ENCODE measurements around the gene CACNA1F. TPM values are rescaled to one million over a fixed set of nuclear protein-coding genes. Genes with fewer than 3 reads are reported as not detected.
A peak's percentile ranks its signal among the peaks of the same experiment; 100 is the strongest.

CACNA1F gene
- total and polyA plus RNA-seq, 4 donors = 0.10 to 0.55 (median 0.42) TPM

DNA sequence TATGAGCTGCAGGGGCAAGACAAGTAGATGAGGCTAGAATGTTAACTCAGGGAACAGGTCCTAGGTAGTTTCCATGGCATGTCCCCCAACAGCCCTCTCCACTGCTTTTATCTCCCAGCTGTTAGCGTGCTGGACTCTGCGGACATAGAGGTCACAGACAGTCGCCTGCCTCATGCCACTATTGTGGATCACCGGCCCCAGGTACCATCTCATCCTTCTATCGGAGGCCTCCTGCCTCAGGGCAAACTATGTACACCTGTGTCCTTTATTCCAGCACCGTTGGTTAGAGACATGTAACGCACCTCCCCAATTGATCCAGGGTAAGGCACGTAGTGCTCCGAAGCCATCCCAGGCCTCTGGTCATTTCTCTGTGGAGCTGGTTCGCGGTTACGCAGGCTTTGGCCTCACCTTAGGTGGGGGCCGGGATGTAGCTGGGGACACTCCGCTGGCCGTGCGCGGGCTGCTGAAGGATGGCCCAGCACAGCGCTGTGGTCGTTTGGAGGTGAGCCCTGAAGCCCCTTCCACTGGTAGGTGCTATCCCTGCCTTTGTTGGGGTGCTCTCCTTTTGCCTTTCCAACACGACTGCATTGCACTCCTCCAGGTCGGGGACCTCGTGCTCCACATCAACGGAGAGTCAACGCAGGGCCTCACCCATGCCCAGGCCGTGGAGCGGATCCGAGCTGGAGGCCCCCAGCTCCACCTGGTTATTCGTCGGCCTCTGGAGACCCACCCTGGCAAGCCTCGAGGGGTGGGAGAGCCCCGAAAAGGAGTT, 68.4 kb downstream of the CACNA1F start:
- H3K9ac ChIP-seq (ENCODE audit: insufficient read depth in 1 of 2, low read length in 2 of 2) = no peak overlapping the region
- H3K27me3 ChIP-seq (ENCODE audit: control insufficient read depth in 3 of 3, insufficient read depth in 3 of 3, low read length in 2 of 3) = no peaks in the 10 kb centered on the region
- H3K9me3 ChIP-seq (ENCODE audit: control insufficient read depth in 4 of 4, insufficient read depth in 3 of 4, low read length in 3 of 4) = peaks cover 0 to 6% (median 0%) of the 10 kb centered on the region in 4 donors
- TF ChIP-seq, protein P1, sequence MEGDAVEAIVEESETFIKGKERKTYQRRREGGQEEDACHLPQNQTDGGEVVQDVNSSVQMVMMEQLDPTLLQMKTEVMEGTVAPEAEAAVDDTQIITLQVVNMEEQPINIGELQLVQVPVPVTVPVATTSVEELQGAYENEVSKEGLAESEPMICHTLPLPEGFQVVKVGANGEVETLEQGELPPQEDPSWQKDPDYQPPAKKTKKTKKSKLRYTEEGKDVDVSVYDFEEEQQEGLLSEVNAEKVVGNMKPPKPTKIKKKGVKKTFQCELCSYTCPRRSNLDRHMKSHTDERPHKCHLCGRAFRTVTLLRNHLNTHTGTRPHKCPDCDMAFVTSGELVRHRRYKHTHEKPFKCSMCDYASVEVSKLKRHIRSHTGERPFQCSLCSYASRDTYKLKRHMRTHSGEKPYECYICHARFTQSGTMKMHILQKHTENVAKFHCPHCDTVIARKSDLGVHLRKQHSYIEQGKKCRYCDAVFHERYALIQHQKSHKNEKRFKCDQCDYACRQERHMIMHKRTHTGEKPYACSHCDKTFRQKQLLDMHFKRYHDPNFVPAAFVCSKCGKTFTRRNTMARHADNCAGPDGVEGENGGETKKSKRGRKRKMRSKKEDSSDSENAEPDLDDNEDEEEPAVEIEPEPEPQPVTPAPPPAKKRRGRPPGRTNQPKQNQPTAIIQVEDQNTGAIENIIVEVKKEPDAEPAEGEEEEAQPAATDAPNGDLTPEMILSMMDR (IDR thresholded peaks at IDR 0.05; ENCODE audit: control extremely low read depth, extremely low read depth) = no peak
- H3K36me3 ChIP-seq (ENCODE audit: control insufficient read depth in 4 of 4, insufficient read depth in 4 of 4, low read length in 4 of 4) = no peaks in the 10 kb centered on the region
- ATAC-seq (ENCODE audit: insufficient read depth, low FRiP score) = no peak
- peaks cover 0 to 5% (median 0%) of the 10 kb centered on the region in 5 donors for H3K4me1 ChIP-seq (ENCODE audit: control insufficient read depth in 5 of 5, insufficient read depth in 5 of 5, low read length in 5 of 5)
- H3K27ac ChIP-seq (ENCODE audit: low read depth in 1 of 2, low read length in 1 of 2) = peak overlapping the region; percentile 16 to 94
- H3K4me3 ChIP-seq = no peak overlapping the region
- no peak for DNase-seq
- 88 to 94% methylated on average over 26 to 31 of the region's 31 CpGs for whole genome bisulfite sequencing, 2 donors

DNA sequence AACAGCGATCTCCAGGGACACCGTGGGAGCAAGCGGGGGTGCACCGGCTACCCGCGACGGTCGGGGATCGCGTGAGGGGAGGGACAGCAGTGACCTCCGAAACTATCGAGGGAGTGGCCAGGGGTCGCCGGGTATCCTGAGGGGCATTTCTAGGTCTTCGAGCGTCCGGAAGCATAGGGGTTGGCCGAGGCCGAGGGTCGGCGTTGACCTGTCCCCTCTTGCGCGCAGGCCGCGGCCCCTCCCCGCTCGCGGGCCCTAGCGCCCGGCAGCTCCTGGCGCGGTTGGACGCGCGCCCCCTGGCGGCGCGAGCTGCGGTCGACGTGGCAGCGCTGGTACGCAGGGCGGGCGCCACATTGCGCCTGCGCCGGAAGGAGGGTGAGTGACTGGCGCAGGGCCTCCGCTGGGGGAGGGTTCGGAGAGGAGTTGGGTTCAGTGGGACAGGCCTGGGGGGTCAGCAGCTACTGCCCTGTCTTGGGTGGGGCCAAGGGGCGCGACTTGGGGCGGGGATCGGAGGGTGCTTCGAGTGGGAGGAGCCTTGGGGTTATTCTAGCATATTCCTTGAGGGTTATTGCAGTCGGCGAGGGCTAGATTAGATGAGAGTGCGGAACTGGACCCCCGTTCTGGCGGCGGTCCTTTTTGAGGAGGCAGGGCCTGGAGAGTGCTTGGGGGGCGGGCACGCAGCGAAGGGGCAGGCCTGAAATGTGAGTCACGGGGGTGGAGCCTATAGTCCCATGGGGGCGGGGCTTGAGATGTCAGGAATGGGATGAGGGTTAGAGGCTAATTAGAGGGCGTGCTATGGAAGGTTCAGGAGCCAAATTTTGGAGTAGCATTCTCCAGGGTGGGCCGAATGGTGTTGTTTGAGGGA, 69.4 kb downstream of the CACNA1F start:
- WGBS, 2 donors = 0 to 37% methylated on average over 39 to 69 of the region's 69 CpGs
- no peaks in the 10 kb centered on the region for H3K27me3 ChIP-seq (ENCODE audit: control insufficient read depth in 3 of 3, insufficient read depth in 3 of 3, low read length in 2 of 3)
- peaks cover 0 to 6% (median 1%) of the 10 kb centered on the region in 4 donors for H3K9me3 ChIP-seq (ENCODE audit: control insufficient read depth in 4 of 4, insufficient read depth in 3 of 4, low read length in 3 of 4)
- TF ChIP-seq, protein P1 (IDR thresholded peaks at IDR 0.05; ENCODE audit: control extremely low read depth, extremely low read depth) = peak; percentile 63
- DNase-seq (peak; percentile 84 to 91 (median 85)), ATAC-seq (ENCODE audit: insufficient read depth, low FRiP score) (peak; percentile 76)
- peak overlapping the region; percentile 74 to 89 for H3K27ac ChIP-seq (ENCODE audit: low read depth in 1 of 2, low read length in 1 of 2)
- H3K9ac ChIP-seq (ENCODE audit: insufficient read depth in 1 of 2, low read length in 2 of 2) = peak overlapping the region; percentile 25 to 49
- no peaks in the 10 kb centered on the region for H3K36me3 ChIP-seq (ENCODE audit: control insufficient read depth in 4 of 4, insufficient read depth in 4 of 4, low read length in 4 of 4)
- H3K4me1 ChIP-seq (ENCODE audit: control insufficient read depth in 5 of 5, insufficient read depth in 5 of 5, low read length in 5 of 5) = peaks cover 0 to 5% (median 0%) of the 10 kb centered on the region in 5 donors
- H3K4me3 ChIP-seq = peak overlapping the region; percentile 11

DNA sequence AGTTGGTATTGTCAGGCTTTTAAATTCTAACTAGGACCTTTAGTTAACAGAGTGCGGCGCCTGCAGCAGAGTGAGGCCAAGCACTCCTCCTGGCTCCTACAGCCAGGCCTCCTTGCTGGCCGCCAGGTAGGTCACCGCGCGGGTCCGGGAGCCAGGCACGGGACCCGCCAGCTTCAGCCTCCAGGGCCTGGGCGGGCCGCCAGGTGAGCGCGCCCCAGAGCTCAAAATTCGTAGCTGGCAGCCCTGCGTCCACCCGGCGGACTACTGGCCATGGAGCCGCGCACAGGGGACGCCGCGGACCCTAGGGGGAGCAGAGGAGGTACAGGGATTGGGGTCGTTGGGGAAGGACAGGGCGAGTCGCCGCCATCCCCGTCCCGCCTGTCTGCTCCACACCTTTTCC, 70.5 kb downstream of the CACNA1F start, which contains the start of gene MAGIX:
MAGIX (plus strand) TSS at position 139 of the 400 bp plus-strand sequence; CDS start at position 271, 132 bp downstream.
- TF ChIP-seq, protein P1 (IDR thresholded peaks at IDR 0.05; ENCODE audit: control extremely low read depth, extremely low read depth) = no peak
- no peak for ATAC-seq (ENCODE audit: insufficient read depth, low FRiP score)
- H3K4me3 ChIP-seq = peak within 1 kb of the TSS; percentile 11
- peaks cover 0 to 5% (median 0%) of the 10 kb centered on the region in 5 donors for H3K4me1 ChIP-seq (ENCODE audit: control insufficient read depth in 5 of 5, insufficient read depth in 5 of 5, low read length in 5 of 5)
- no peaks in the 10 kb centered on the region for H3K27me3 ChIP-seq (ENCODE audit: control insufficient read depth in 3 of 3, insufficient read depth in 3 of 3, low read length in 2 of 3)
- WGBS, 2 donors = 70 to 74% methylated on average over 18 to 28 of the region's 28 CpGs
- peaks cover 0 to 6% (median 1%) of the 10 kb centered on the region in 4 donors for H3K9me3 ChIP-seq (ENCODE audit: control insufficient read depth in 4 of 4, insufficient read depth in 3 of 4, low read length in 3 of 4)
- no peaks in the 10 kb centered on the region for H3K36me3 ChIP-seq (ENCODE audit: control insufficient read depth in 4 of 4, insufficient read depth in 4 of 4, low read length in 4 of 4)
- peak within 1 kb of the TSS; percentile 74 to 89 for H3K27ac ChIP-seq (ENCODE audit: low read depth in 1 of 2, low read length in 1 of 2)
- H3K9ac ChIP-seq (ENCODE audit: insufficient read depth in 1 of 2, low read length in 2 of 2) = peak within 1 kb of the TSS; percentile 25 to 49
- no peak for DNase-seq

Data from lung (tissue), 12 donors.